Uterus (tissue), 2 donors: Measurements from ENCODE around the gene GRIK1.

ENCODE experiments used
- CTCF ChIP-seq, 4 experiments: fragments of 200-600 bp in 2 of 4; fragments of 450-650 bp in 2 of 4; sonication (generic) in 2 of 4; IDR thresholded peaks; one replicate each; pipeline ENCODE4 v1.5.1; 2016 to 2019; ENCODE audit warnings: antibody characterized with exemption in 4 of 4, mild to moderate bottlenecking in 2 of 4, moderate library complexity in 1 of 4
- POLR2A ChIP-seq, 2 donors: fragments of 450-650 bp; IDR thresholded peaks; one replicate each; pipeline ENCODE4 v1.6.1; 2016; ENCODE audit warnings: antibody characterized with exemption in 2 of 2, mild to moderate bottlenecking in 1 of 2, moderate library complexity in 1 of 2

GRCh38 chr21:29638138-29638537 lies 301.7 kb downstream of the GRIK1 start:
- TF ChIP-seq CTCF (IDR thresholded peaks at IDR 0.05), result no peak
- no peak for TF ChIP-seq POLR2A (IDR thresholded peaks at IDR 0.05)
